Hepatocyte (in vitro differentiated cells): ENCODE measurements around the gene COL4A1. TPM values are rescaled to one million over a fixed set of nuclear protein-coding genes. Genes with fewer than 3 reads are reported as not detected.

Source experiments
- DNase-seq: peaks from one replicate; pipeline ENCODE4 v3.0.0-alpha.2; 2016; ENCODE audit warnings: low spot score
- H2AFZ ChIP-seq: fragments of 200-600 bp; sonication (generic); 2 replicates; pipeline ENCODE4 v1.6.0; 2016; ENCODE audit warnings: antibody characterized with exemption, mild to moderate bottlenecking
- H3K27ac ChIP-seq: fragments of 200-600 bp; sonication (generic); 2 replicates; pipeline ENCODE4 v1.5.1; 2016; ENCODE audit warnings: mild to moderate bottlenecking
- H3K27me3 ChIP-seq: fragments of 200-600 bp; sonication (generic); 2 replicates; pipeline ENCODE4 v1.6.1; 2016
- H3K36me3 ChIP-seq: fragments of 200-600 bp; sonication (generic); replicated peaks from 2 replicates; pipeline ENCODE4 v1.5.1; 2016; ENCODE audit warnings: low read depth; ENCODE audit not compliant: insufficient read depth
- H3K4me1 ChIP-seq: fragments of 200-600 bp; sonication (generic); 2 replicates; pipeline ENCODE4 v1.5.1; 2016; ENCODE audit warnings: mild to moderate bottlenecking, moderate library complexity; ENCODE audit not compliant: insufficient read depth
- H3K4me2 ChIP-seq: fragments of 200-600 bp; sonication (generic); 2 replicates; pipeline ENCODE4 v1.6.0; 2016
- H3K4me3 ChIP-seq: fragments of 200-600 bp; sonication (generic); 2 replicates; pipeline ENCODE4 v1.5.1; 2016; ENCODE audit warnings: mild to moderate bottlenecking
- H3K79me2 ChIP-seq: fragments of 200-600 bp; sonication (generic); 2 replicates; pipeline ENCODE4 v1.6.0; 2017; ENCODE audit warnings: mild to moderate bottlenecking
- H3K9me2 ChIP-seq: fragments of 200-600 bp; sonication (generic); replicated peaks from 2 replicates; pipeline ENCODE4 v1.6.0; 2017; ENCODE audit warnings: mild to moderate bottlenecking; ENCODE audit not compliant: insufficient read depth
- H3K9me3 ChIP-seq: fragments of 200-600 bp; sonication (generic); 2 replicates; pipeline ENCODE4 v1.5.1; 2016; ENCODE audit warnings: low read depth, mild to moderate bottlenecking
- H4K20me1 ChIP-seq: fragments of 200-600 bp; sonication (generic); 2 replicates; pipeline ENCODE4 v1.6.0; 2016; ENCODE audit warnings: mild to moderate bottlenecking; ENCODE audit not compliant: insufficient read depth, poor library complexity, severe bottlenecking
- CTCF ChIP-seq: fragments of 200-600 bp; sonication (generic); IDR thresholded peaks from 2 replicates; pipeline ENCODE4 v1.5.1; 2016; ENCODE audit warnings: antibody characterized with exemption, mild to moderate bottlenecking; ENCODE audit not compliant: poor library complexity
- EZH2 ChIP-seq: fragments of 200-600 bp; sonication (generic); IDR thresholded peaks from 2 replicates; pipeline ENCODE4 v1.6.1; 2016; ENCODE audit warnings: antibody characterized with exemption, mild to moderate bottlenecking, borderline replicate concordance
- EZH2phosphoT487 ChIP-seq: fragments of 200-600 bp; sonication (generic); IDR thresholded peaks from one replicate; pipeline ENCODE4 v1.6.1; 2018; ENCODE audit warnings: antibody characterized with exemption, mild to moderate bottlenecking, low read depth, moderate library complexity; ENCODE audit not compliant: unreplicated experiment, severe bottlenecking
- WGBS: methylation state at CpG from one replicate; pipeline ENCODE4 v1.1.6; 2016; ENCODE audit warnings: low lambda C conversion rate; ENCODE audit errors: missing lambda C conversion rate; 5-methylcytosine and 5-hydroxymethylcytosine counted together
- polyA plus RNA-seq: library from polyadenylated mRNA; unstranded; fragments of >200 nt; fragmentation: Nextera tagmentation; extraction: Ambion mirVana; gene quantifications from 2 replicates; pipeline ENCODE4 v1.2.1, GENCODE V29; 2016
- total RNA-seq: library from RNA; depleted of rRNA; stranded (reverse); fragments of >200 nt; gene quantifications from 2 replicates; pipeline ENCODE4 v1.2.3, GENCODE V29; 2014

Gene COL4A1
- total and polyA plus RNA-seq, 2 experiments from 2014 or later, result 138 to 269 TPM

GRCh38 chr13:110127986-110128511 lies 178.9 kb downstream of the COL4A1 start:
- no peak overlapping the region for H2AFZ ChIP-seq
- no peak for DNase-seq
- no peak overlapping the region for H3K4me2 ChIP-seq
- H3K9me2 ChIP-seq, result no peaks in the 10 kb centered on the region
- no peaks in the 10 kb centered on the region for H3K9me3 ChIP-seq
- no peak overlapping the region for H3K4me3 ChIP-seq
- H3K27ac ChIP-seq, result no peak overlapping the region
- H3K36me3 ChIP-seq, result no peaks in the 10 kb centered on the region
- no peak for TF ChIP-seq EZH2
- H4K20me1 ChIP-seq, result no peaks in the 10 kb centered on the region
- WGBS, result 66% methylated on average over 6 of the region's 6 CpGs
- no peaks in the 10 kb centered on the region for H3K27me3 ChIP-seq
- no peaks in the 10 kb centered on the region for H3K79me2 ChIP-seq
- H3K4me1 ChIP-seq, result peaks cover 7% of the 10 kb centered on the region

GRCh38 chr13:110126391-110126961 lies 180.5 kb downstream of the COL4A1 start:
- Histone ChIP-seq H3K9me2 (no peaks in the 10 kb centered on the region), H2AFZ (peak overlapping the region; percentile 43), H3K4me3 (no peak overlapping the region), H3K79me2 (no peaks in the 10 kb centered on the region), H3K4me2 (peak overlapping the region; percentile 54), H3K27me3 (peaks cover 7% of the 10 kb centered on the region), H3K9me3 (no peaks in the 10 kb centered on the region), H3K4me1 (peaks cover 7% of the 10 kb centered on the region), H3K36me3 (no peaks in the 10 kb centered on the region), H3K27ac (peak overlapping the region; percentile 86), H4K20me1 (no peaks in the 10 kb centered on the region)
- peak; percentile 78 for DNase-seq
- TF ChIP-seq EZH2phosphoT487, result no peak
- 11% methylated on average over 11 of the region's 12 CpGs for WGBS

GRCh38 chr13:110125613-110126272 lies 181.2 kb downstream of the COL4A1 start:
- no peaks in the 10 kb centered on the region for H3K9me2 ChIP-seq
- H3K79me2 ChIP-seq, result no peaks in the 10 kb centered on the region
- H2AFZ ChIP-seq, result no peak overlapping the region
- no peak for TF ChIP-seq CTCF
- no peak for TF ChIP-seq EZH2
- TF ChIP-seq EZH2phosphoT487, result no peak
- no peak for DNase-seq
- peaks cover 7% of the 10 kb centered on the region for H3K4me1 ChIP-seq
- WGBS, result 94% methylated on average over 10 of the region's 10 CpGs
- no peaks in the 10 kb centered on the region for H3K9me3 ChIP-seq
- peaks cover 12% of the 10 kb centered on the region for H3K27me3 ChIP-seq
- no peaks in the 10 kb centered on the region for H3K36me3 ChIP-seq
- peak overlapping the region; percentile 86 for H3K27ac ChIP-seq
- H3K4me2 ChIP-seq, result peak overlapping the region; percentile 54
- no peaks in the 10 kb centered on the region for H4K20me1 ChIP-seq
- no peak overlapping the region for H3K4me3 ChIP-seq

GRCh38 chr13:110125157-110125556 lies 181.8 kb downstream of the COL4A1 start:
- 94% methylated on average over 10 of the region's 10 CpGs for WGBS
- Histone ChIP-seq H3K9me2 (no peaks in the 10 kb centered on the region), H3K4me1 (peaks cover 7% of the 10 kb centered on the region), H3K4me2 (no peak overlapping the region), H4K20me1 (no peaks in the 10 kb centered on the region), H3K27ac (peak overlapping the region; percentile 86), H3K4me3 (no peak overlapping the region), H3K9me3 (no peaks in the 10 kb centered on the region), H3K79me2 (no peaks in the 10 kb centered on the region), H2AFZ (no peak overlapping the region), H3K36me3 (no peaks in the 10 kb centered on the region), H3K27me3 (peaks cover 13% of the 10 kb centered on the region)
- DNase-seq, result no peak
- TF ChIP-seq EZH2phosphoT487 (no peak), EZH2 (no peak), CTCF (no peak)
